HEK293 (cell line): ENCODE data around the gene TMSB15C.

Source experiments
- CTCF ChIA-PET: fragments of 350-600 bp; formaldehyde crosslinking; extraction: SDS; loops from one replicate; lab custom pipeline; 2021; ENCODE audit warnings: antibody characterized with exemption; lab: Yijun Ruan, JAX
- POLR2A ChIA-PET: fragments of 300-600 bp; formaldehyde crosslinking; extraction: SDS; loops from one replicate; lab custom pipeline; 2020; ENCODE audit warnings: antibody characterized with exemption, inconsistent platforms; lab: Yijun Ruan, JAX
- H3K27ac ChIP-seq: fragments of 200-500 bp; sonication (Bioruptor generic); 2 replicates; pipeline ENCODE4 v1.5.1; 2014; ENCODE audit warnings: low read depth, low read length, control low read depth, inconsistent platforms; ENCODE audit errors: extremely low read depth
- H3K36me3 ChIP-seq, 2 experiments: fragments of 200-500 bp in 1 of 2; sonication (Bioruptor generic) in 1 of 2; 1 replicate in 1 of 2; 2 replicates in 1 of 2; pipeline ENCODE4 v1.5.1; 2014 to 2017; ENCODE audit warnings: inconsistent platforms in 2 of 2, low read length in 2 of 2; ENCODE audit not compliant: control insufficient read depth in 2 of 2, insufficient read depth in 1 of 2
- H3K4me1 ChIP-seq: fragments of 200-500 bp; sonication (Bioruptor generic); 2 replicates; pipeline ENCODE4 v1.5.1; 2014; ENCODE audit warnings: mild to moderate bottlenecking, low read length, inconsistent platforms; ENCODE audit not compliant: control insufficient read depth, insufficient read depth
- H3K4me3 ChIP-seq: 2 replicates; pipeline ENCODE4 v1.5.1; 2011; ENCODE audit warnings: low read depth, mild to moderate bottlenecking, control low read depth, low read length, moderate library complexity
- H3K9me3 ChIP-seq: fragments of 200-500 bp; sonication (Bioruptor generic); 2 replicates; pipeline ENCODE4 v1.5.1; 2014; ENCODE audit warnings: low read depth, low read length, inconsistent platforms; ENCODE audit not compliant: control insufficient read depth, insufficient read depth
- BCL11A ChIP-seq: fragments of 450-650 bp; formaldehyde crosslinking; IDR thresholded peaks from 2 replicates; pipeline ENCODE4 v1.5.1; 2016; ENCODE audit warnings: low read depth, missing biosample characterization, missing genetic modification characterization
- GFI1B ChIP-seq: fragments of 450-650 bp; formaldehyde crosslinking; IDR thresholded peaks from 2 replicates; pipeline ENCODE4 v1.5.1; 2016; ENCODE audit warnings: missing biosample characterization, missing genetic modification characterization
- HOXA7 ChIP-seq: sonication (generic); formaldehyde crosslinking; IDR thresholded peaks from 2 replicates; pipeline ENCODE4 v1.8.1; 2022; ENCODE audit warnings: missing genetic modification reagents, borderline replicate concordance
- KLF9 ChIP-seq: fragments of 450-650 bp; formaldehyde crosslinking; IDR thresholded peaks from 2 replicates; pipeline ENCODE4 v1.5.1; 2016; ENCODE audit warnings: missing biosample characterization, missing genetic modification characterization, low read depth
- TCF7L2 ChIP-seq: IDR thresholded peaks from 2 replicates; pipeline ENCODE4 v1.6.1; 2011; ENCODE audit warnings: low read depth, mild to moderate bottlenecking, inconsistent platforms, low read length, moderate library complexity, borderline replicate concordance
- ZBTB17 ChIP-seq: fragments of 450-650 bp; formaldehyde crosslinking; IDR thresholded peaks from 2 replicates; pipeline ENCODE4 v1.5.1; 2016; ENCODE audit warnings: missing biosample characterization, missing genetic modification characterization
- ZNF211 ChIP-seq: fragments of 450-650 bp; formaldehyde crosslinking; IDR thresholded peaks from 2 replicates; pipeline ENCODE4 v1.5.1; 2016; ENCODE audit warnings: low read depth, missing biosample characterization, missing genetic modification characterization
- ZNF24 ChIP-seq: fragments of 450-650 bp; formaldehyde crosslinking; IDR thresholded peaks from 2 replicates; pipeline ENCODE4 v1.5.1; 2016; ENCODE audit warnings: missing biosample characterization, missing genetic modification characterization
- ZNF280C ChIP-seq: fragments of 450-650 bp; formaldehyde crosslinking; IDR thresholded peaks from 2 replicates; pipeline ENCODE4 v1.5.1; 2016; ENCODE audit warnings: missing biosample characterization, missing genetic modification characterization
- ZNF354C ChIP-seq: fragments of 450-650 bp; formaldehyde crosslinking; IDR thresholded peaks from 2 replicates; pipeline ENCODE4 v1.5.1; 2016; ENCODE audit warnings: missing biosample characterization, missing genetic modification characterization, low read depth, borderline replicate concordance
- ZNF48 ChIP-seq: fragments of 450-650 bp; formaldehyde crosslinking; IDR thresholded peaks from 2 replicates; pipeline ENCODE4 v1.5.1; 2016; ENCODE audit warnings: missing biosample characterization, missing genetic modification characterization
- ZNF549 ChIP-seq: fragments of 450-650 bp; IDR thresholded peaks from 2 replicates; pipeline ENCODE4 v1.5.1; 2018; ENCODE audit warnings: missing biosample characterization, missing genetic modification characterization, mild to moderate bottlenecking, inconsistent platforms, moderate library complexity
- ZNF585B ChIP-seq: fragments of 450-650 bp; formaldehyde crosslinking; IDR thresholded peaks from 2 replicates; pipeline ENCODE4 v1.5.1; 2016; ENCODE audit warnings: missing biosample characterization, missing genetic modification characterization
- ZNF600 ChIP-seq: fragments of 450-650 bp; formaldehyde crosslinking; IDR thresholded peaks from 2 replicates; pipeline ENCODE4 v1.5.1; 2016; ENCODE audit warnings: missing biosample characterization, missing genetic modification characterization
- ZNF621 ChIP-seq: fragments of 450-650 bp; formaldehyde crosslinking; IDR thresholded peaks from 2 replicates; pipeline ENCODE4 v1.5.1; 2017; ENCODE audit warnings: missing biosample characterization, missing genetic modification characterization
- ZNF623 ChIP-seq: fragments of 450-650 bp; formaldehyde crosslinking; IDR thresholded peaks from 2 replicates; pipeline ENCODE4 v1.5.1; 2016; ENCODE audit warnings: missing biosample characterization, missing genetic modification characterization
- ZNF626 ChIP-seq: fragments of 450-650 bp; sonication (Bioruptor Pico); formaldehyde crosslinking; IDR thresholded peaks from 2 replicates; pipeline ENCODE4 v1.5.1; 2018; ENCODE audit warnings: missing biosample characterization, missing genetic modification characterization, inconsistent platforms
- ZSCAN16 ChIP-seq: fragments of 450-650 bp; formaldehyde crosslinking; IDR thresholded peaks from 2 replicates; pipeline ENCODE4 v1.5.1; 2016; ENCODE audit warnings: missing biosample characterization, missing genetic modification characterization
- TF ChIP-seq, protein P1 (sequence below): fragments of 450-650 bp; formaldehyde crosslinking; IDR thresholded peaks from 2 replicates; pipeline ENCODE4 v1.5.1; 2017; ENCODE audit warnings: missing biosample characterization, missing genetic modification characterization

Gene TMSB15C

DNA sequence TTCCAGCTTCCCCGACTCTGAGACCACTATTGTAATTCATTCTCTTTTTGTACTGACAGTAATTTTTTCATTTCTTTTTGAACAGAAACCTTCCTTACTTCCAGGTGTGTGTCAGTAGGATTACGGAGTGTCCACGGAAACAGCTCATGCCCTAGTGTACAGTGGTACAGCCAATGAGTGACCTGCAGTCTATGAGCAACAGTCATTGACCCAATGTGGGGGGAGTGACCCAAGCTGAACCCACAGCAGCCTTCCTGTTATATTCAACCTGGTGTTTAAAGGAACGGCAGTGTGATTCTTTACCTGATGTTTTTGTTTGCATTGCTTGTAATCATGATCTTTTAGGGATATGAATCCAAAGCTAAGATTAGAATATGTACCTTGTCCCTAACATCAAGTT, 35.0 kb downstream of the TMSB15C start:
- Histone ChIP-seq H3K4me1 (no peaks in the 10 kb centered on the region), H3K4me3 (no peak overlapping the region), H3K36me3 (no peaks in the 10 kb centered on the region), H3K27ac (no peak overlapping the region), H3K9me3 (no peaks in the 10 kb centered on the region)
- POLR2A ChIA-PET: no interaction called here
- CTCF ChIA-PET: interaction anchor here (0.7 kb wide), 1 partner anchor 40 kb away, joined by 3 read pairs; no protein-coding TSS in a partner anchor
- TF ChIP-seq HOXA7 (no peak), ZNF585B (tag by site-specific recombination) (no peak), ZNF600 (no peak), ZNF24 (tag by site-specific recombination) (no peak), KLF9 (tag by site-specific recombination) (no peak)

DNA sequence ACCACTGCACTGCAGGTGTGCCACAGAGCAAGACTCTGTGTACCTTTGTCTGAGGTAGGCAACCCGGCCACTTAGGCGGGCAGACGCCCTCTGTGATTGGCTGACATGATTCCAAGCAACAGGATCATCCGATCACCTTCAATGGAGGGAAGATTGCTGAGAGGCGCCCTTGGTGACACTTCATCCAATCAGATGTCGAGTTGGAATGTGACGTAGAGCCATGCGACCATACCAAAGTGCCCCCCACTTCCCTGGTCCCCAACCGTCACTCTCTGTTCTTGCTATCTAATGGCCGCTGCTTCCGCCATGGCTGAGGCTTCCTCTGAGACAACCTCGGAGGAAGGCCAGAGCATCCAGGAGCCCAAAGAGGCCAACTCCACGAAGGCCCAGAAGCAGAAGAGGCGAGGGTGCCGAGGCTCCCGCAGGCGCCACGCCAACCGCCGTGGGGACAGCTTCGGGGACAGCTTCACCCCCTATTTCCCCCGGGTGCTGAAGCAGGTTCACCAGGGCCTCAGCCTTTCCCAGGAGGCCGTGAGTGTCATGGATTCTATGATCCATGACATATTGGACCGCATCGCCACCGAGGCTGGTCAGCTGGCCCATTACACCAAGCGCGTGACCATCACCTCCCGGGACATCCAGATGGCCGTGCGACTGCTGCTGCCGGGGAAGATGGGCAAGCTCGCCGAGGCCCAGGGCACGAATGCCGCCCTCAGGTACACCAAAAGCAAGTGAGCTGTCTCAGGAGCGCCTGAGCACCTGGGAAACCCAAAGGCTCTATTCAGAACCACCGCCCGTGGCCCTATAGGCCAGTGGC, 36.1 kb downstream of the TMSB15C start, which contains the start of gene H2BW2:
Gene H2BW2, plus strand, starts transcription at position 268 of the 817 bp plus-strand sequence. Its CDS starts 39 bp downstream, at position 307.
- CTCF ChIA-PET: interaction anchor here (0.6 kb wide), 1 partner anchor 111 kb away, joined by 3 read pairs; no protein-coding TSS in a partner anchor
- no peaks in the 10 kb centered on the region for H3K36me3 ChIP-seq
- H3K27ac ChIP-seq: no peak within 1 kb of the TSS
- no peaks in the 10 kb centered on the region for H3K4me1 ChIP-seq
- H3K9me3 ChIP-seq: no peaks in the 10 kb centered on the region
- no peak within 1 kb of the TSS for H3K4me3 ChIP-seq
- POLR2A ChIA-PET: no interaction called here
- no peak for TF ChIP-seq ZNF621 (tag by site-specific recombination)
- TF ChIP-seq HOXA7: no peak
- no peak for TF ChIP-seq TCF7L2
- no peak for TF ChIP-seq ZBTB17 (tag by site-specific recombination)
- TF ChIP-seq, protein P1, sequence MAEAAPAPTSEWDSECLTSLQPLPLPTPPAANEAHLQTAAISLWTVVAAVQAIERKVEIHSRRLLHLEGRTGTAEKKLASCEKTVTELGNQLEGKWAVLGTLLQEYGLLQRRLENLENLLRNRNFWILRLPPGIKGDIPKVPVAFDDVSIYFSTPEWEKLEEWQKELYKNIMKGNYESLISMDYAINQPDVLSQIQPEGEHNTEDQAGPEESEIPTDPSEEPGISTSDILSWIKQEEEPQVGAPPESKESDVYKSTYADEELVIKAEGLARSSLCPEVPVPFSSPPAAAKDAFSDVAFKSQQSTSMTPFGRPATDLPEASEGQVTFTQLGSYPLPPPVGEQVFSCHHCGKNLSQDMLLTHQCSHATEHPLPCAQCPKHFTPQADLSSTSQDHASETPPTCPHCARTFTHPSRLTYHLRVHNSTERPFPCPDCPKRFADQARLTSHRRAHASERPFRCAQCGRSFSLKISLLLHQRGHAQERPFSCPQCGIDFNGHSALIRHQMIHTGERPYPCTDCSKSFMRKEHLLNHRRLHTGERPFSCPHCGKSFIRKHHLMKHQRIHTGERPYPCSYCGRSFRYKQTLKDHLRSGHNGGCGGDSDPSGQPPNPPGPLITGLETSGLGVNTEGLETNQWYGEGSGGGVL (tag by site-specific recombination): no peak
- TF ChIP-seq GFI1B (tag by site-specific recombination): no peak
- no peak for TF ChIP-seq ZNF211 (tag by site-specific recombination)
- no peak for TF ChIP-seq ZSCAN16 (tag by site-specific recombination)
- no peak for TF ChIP-seq ZNF48 (tag by site-specific recombination)
- TF ChIP-seq ZNF623: no peak
- no peak for TF ChIP-seq ZNF549
- TF ChIP-seq BCL11A (tag by site-specific recombination): no peak
- TF ChIP-seq ZNF280C (tag by site-specific recombination): no peak
- no peak for TF ChIP-seq ZNF24 (tag by site-specific recombination)
- TF ChIP-seq ZNF626 (tag by site-specific recombination): no peak
- TF ChIP-seq ZNF354C (tag by site-specific recombination): no peak
